CD14-positive monocyte (primary cell): Measurements from ENCODE around the gene CBX2. TPM values are rescaled to one million over a fixed set of nuclear protein-coding genes. Genes with fewer than 3 reads are reported as not detected.

Source experiments
- DNase-seq, 3 donors: peaks; one replicate each; pipeline ENCODE4 v3.0.0-alpha.2; 2011 to 2022
- H2AFZ ChIP-seq: 2 replicates; pipeline ENCODE4 v1.6.0; 2012; ENCODE audit warnings: mild to moderate bottlenecking, low read depth, low read length, inconsistent platforms; ENCODE audit not compliant: insufficient read depth, poor library complexity, severe bottlenecking
- H3K27ac ChIP-seq, 2 donors: 1 replicate in 1 of 2; 2 replicates in 1 of 2; pipeline ENCODE4 v1.5.1; 2012 to 2013; ENCODE audit warnings: low read length in 2 of 2, control low read depth in 1 of 2, inconsistent platforms in 1 of 2, low read depth in 1 of 2, mild to moderate bottlenecking in 1 of 2
- H3K27me3 ChIP-seq, 2 donors: one replicate each; pipeline versions ENCODE4 v1.6.0 to v1.6.1; 2011 to 2013; ENCODE audit warnings: low read length in 2 of 2; ENCODE audit not compliant: control insufficient read depth in 2 of 2, insufficient read depth in 2 of 2
- H3K36me3 ChIP-seq, 2 donors: replicated peaks in 1 of 2; 1 replicate in 1 of 2; 2 replicates in 1 of 2; pipeline versions ENCODE4 v1.5.1 to v1.6.1; 2012 to 2013; ENCODE audit warnings: low read length in 2 of 2, control low read depth in 1 of 2, inconsistent platforms in 1 of 2, mild to moderate bottlenecking in 1 of 2; ENCODE audit not compliant: insufficient read depth in 2 of 2, control insufficient read depth in 1 of 2
- H3K4me1 ChIP-seq, 2 donors: 1 replicate in 1 of 2; 2 replicates in 1 of 2; pipeline versions ENCODE4 v1.5.1 to v1.6.1; 2012 to 2013; ENCODE audit warnings: low read length in 2 of 2, control low read depth in 1 of 2, inconsistent platforms in 1 of 2, mild to moderate bottlenecking in 1 of 2, moderate library complexity in 1 of 2; ENCODE audit not compliant: insufficient read depth in 2 of 2, control insufficient read depth in 1 of 2
- H3K4me2 ChIP-seq: replicated peaks from 2 replicates; pipeline ENCODE3; 2012; ENCODE audit warnings: low read length, moderate library complexity, mild to moderate bottlenecking; ENCODE audit not compliant: poor library complexity, severe bottlenecking; ENCODE audit errors: extremely low read depth
- H3K4me3 ChIP-seq, 3 experiments: fragments of 200-600 bp in 1 of 3; sonication (generic) in 1 of 3; replicated peaks in 1 of 3; 1 replicate in 2 of 3; 2 replicates in 1 of 3; pipeline ENCODE4 v1.5.1; 2011 to 2013; ENCODE audit warnings: low read length in 3 of 3, mild to moderate bottlenecking in 3 of 3, control low read depth in 2 of 3, low read depth in 2 of 3, inconsistent platforms in 1 of 3, moderate library complexity in 1 of 3
- H3K79me2 ChIP-seq: 2 replicates; pipeline ENCODE4 v1.6.0; 2012; ENCODE audit warnings: mild to moderate bottlenecking, control low read depth, inconsistent platforms, low read length, moderate library complexity; ENCODE audit not compliant: insufficient read depth
- H3K9ac ChIP-seq: 2 replicates; pipeline ENCODE4 v1.6.0; 2017; ENCODE audit warnings: low read length, mild to moderate bottlenecking; ENCODE audit not compliant: insufficient read depth, poor library complexity, severe bottlenecking
- H3K9me3 ChIP-seq, 2 donors: replicated peaks in 1 of 2; 1 replicate in 1 of 2; 2 replicates in 1 of 2; pipeline versions ENCODE4 v1.5.1 to v1.6.1; 2012 to 2013; ENCODE audit warnings: low read length in 2 of 2, control low read depth in 1 of 2; ENCODE audit not compliant: control insufficient read depth in 1 of 2, insufficient read depth in 1 of 2
- H4K20me1 ChIP-seq: 2 replicates; pipeline ENCODE4 v1.6.0; 2012; ENCODE audit warnings: mild to moderate bottlenecking, low read length, control low read depth, moderate library complexity; ENCODE audit not compliant: insufficient read depth
- H3K27ac Mint-ChIP-seq, 7 donors: one replicate each; pipeline ENCODE4 v1.8.0; 2020; ENCODE audit warnings: mild to moderate bottlenecking in 7 of 7, mixed read lengths in 7 of 7, moderate library complexity in 6 of 7, inconsistent platforms in 2 of 7
- H3K27me3 Mint-ChIP-seq, 3 donors: one replicate each; pipeline ENCODE4 v1.8.0; 2021 to 2022; ENCODE audit warnings: low read depth in 3 of 3, mild to moderate bottlenecking in 3 of 3, mixed read lengths in 3 of 3, moderate library complexity in 3 of 3, inconsistent platforms in 1 of 3
- H3K36me3 Mint-ChIP-seq, 2 donors: one replicate each; pipeline ENCODE4 v1.8.0; 2020; ENCODE audit warnings: mixed read lengths in 2 of 2, inconsistent platforms in 1 of 2, mild to moderate bottlenecking in 1 of 2
- H3K4me1 Mint-ChIP-seq: one replicate; pipeline ENCODE4 v1.8.0; 2020; ENCODE audit warnings: mild to moderate bottlenecking, mixed read lengths
- H3K4me3 Mint-ChIP-seq, 2 donors: one replicate each; pipeline ENCODE4 v1.8.0; 2020; ENCODE audit warnings: mild to moderate bottlenecking in 2 of 2, mixed read lengths in 2 of 2, moderate library complexity in 1 of 2
- H3K9me3 Mint-ChIP-seq, 7 donors: one replicate each; pipeline ENCODE4 v1.8.0; 2020 to 2022; ENCODE audit warnings: mixed read lengths in 7 of 7, mild to moderate bottlenecking in 6 of 7, moderate library complexity in 6 of 7, inconsistent platforms in 2 of 7
- WGBS: methylation state at CpG from one replicate; pipeline ENCODE4 v1.1.5; 2013; ENCODE audit warnings: missing lambda C conversion rate; ENCODE audit not compliant: insufficient coverage; 5-methylcytosine and 5-hydroxymethylcytosine counted together
- intact Hi-C, 2 donors: fragments of 100-400 bp; cut with micrococcal nuclease; formaldehyde crosslinking; loops; one replicate each; pipeline versions ENCODE4 v1.15.0 to v1.15.1; 2023
- polyA plus RNA-seq, 3 donors: library from polyadenylated mRNA; depleted of rRNA in 1 of 3; unstranded in 2 of 3; stranded (reverse) in 1 of 3; fragments of 300-500 nt in 2 of 3; fragments of >200 nt in 1 of 3; fragmentation: Illumina TruSeq in 2 of 3; gene quantifications; 1 replicate in 2 of 3; 2 replicates in 1 of 3; pipeline ENCODE4 v1.2.3, GENCODE V29; 2012 to 2021
- TF ChIP-seq, protein P1 (sequence below): fragments of 200-600 bp; IDR thresholded peaks from one replicate; pipeline ENCODE4 v1.8.0; 2022; ENCODE audit warnings: antibody characterized with exemption, mild to moderate bottlenecking

Gene CBX2
- polyA plus RNA-seq, 3 donors, result 0.09 to 0.95 TPM; not detected in 1

DNA sequence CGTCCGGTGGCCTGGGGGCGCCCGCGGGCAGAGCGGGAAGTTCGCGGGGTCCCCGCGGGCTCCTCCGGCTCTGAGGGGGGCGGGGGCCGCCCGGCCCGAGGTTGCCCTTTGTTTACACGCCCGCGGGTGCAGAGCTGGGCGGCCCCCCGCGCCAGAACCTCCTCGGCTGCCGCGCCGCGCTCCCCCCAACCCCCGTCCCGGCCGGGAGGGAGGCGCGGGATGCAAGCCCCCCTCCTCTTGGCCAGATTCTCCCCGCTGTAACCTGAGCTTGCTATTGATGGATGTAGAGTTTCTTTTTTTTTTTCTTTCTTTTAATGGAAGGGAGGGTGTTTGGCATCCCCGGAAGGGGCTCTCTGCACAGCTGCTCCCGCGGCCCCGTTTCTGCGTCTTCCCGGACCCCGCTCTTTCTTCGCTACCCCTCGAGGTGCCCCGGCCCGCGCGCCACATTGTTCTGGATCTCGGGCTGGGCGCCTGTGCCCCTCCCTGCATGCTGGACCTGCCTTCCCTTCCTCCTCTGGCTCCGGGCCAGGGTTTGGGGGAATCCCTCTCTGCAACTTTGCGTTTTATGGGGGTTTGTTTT, 646 bp downstream of the CBX2 start:
- no peak for DNase-seq
- Histone ChIP-seq H3K9ac (peak overlapping the region; percentile 58), H3K4me3 (peak overlapping the region; percentile 30 to 76 (median 54)), H3K4me1 (peaks cover 28 to 32% of the 10 kb centered on the region in 2 donors), H3K9me3 (no peaks in the 10 kb centered on the region), H3K79me2 (no peaks in the 10 kb centered on the region), H3K27me3 (peaks cover 16 to 76% of the 10 kb centered on the region in 2 donors), H3K36me3 (no peaks in the 10 kb centered on the region), H3K27ac (no peak overlapping the region), H2AFZ (peak overlapping the region; percentile 85), H4K20me1 (no peaks in the 10 kb centered on the region), H3K4me2 (peak overlapping the region; percentile 92)
- peaks cover 37% of the 10 kb centered on the region for H3K4me1 Mint-ChIP-seq
- 0% methylated on average over 31 of the region's 49 CpGs for WGBS
- intact Hi-C loops, result no loop called here
- H3K9me3 Mint-ChIP-seq, result peaks cover 0 to 8% (median 3%) of the 10 kb centered on the region in 7 donors
- H3K27ac Mint-ChIP-seq, result peak overlapping the region in 2 of 7 donors; percentile 24 to 67
- H3K4me3 Mint-ChIP-seq, result peak overlapping the region; percentile 81 to 94
- peaks cover 57 to 85% (median 70%) of the 10 kb centered on the region in 3 donors for H3K27me3 Mint-ChIP-seq
- TF ChIP-seq, protein P1, sequence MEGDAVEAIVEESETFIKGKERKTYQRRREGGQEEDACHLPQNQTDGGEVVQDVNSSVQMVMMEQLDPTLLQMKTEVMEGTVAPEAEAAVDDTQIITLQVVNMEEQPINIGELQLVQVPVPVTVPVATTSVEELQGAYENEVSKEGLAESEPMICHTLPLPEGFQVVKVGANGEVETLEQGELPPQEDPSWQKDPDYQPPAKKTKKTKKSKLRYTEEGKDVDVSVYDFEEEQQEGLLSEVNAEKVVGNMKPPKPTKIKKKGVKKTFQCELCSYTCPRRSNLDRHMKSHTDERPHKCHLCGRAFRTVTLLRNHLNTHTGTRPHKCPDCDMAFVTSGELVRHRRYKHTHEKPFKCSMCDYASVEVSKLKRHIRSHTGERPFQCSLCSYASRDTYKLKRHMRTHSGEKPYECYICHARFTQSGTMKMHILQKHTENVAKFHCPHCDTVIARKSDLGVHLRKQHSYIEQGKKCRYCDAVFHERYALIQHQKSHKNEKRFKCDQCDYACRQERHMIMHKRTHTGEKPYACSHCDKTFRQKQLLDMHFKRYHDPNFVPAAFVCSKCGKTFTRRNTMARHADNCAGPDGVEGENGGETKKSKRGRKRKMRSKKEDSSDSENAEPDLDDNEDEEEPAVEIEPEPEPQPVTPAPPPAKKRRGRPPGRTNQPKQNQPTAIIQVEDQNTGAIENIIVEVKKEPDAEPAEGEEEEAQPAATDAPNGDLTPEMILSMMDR, result no peak
- peaks cover 8 to 11% of the 10 kb centered on the region in 2 donors for H3K36me3 Mint-ChIP-seq

DNA sequence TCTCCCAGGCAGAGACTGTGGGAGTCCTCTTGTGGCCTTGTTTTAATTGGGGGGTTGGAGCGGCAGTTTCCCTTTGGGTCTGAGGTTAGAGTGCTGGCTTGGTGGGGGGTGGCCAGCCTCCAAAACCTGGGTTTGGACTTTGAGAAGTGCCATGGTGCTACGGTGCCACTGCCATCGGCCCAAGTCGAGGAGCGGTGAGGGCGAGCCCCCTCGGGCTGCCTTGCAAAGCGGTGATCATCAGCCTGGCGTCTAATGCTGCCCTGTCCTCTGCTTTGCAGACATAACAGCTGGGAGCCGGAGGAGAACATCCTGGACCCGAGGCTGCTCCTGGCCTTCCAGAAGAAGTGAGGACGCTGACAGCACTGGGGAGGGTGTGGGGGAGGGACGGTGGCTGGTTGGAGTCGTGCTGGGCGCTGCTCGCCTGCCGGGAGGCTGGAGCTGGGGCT, 1.2 kb downstream of the CBX2 start:
- peak overlapping the region in 2 of 3 experiments; percentile 30 to 76 for H3K4me3 ChIP-seq
- no peaks in the 10 kb centered on the region for H3K36me3 ChIP-seq
- no peaks in the 10 kb centered on the region for H3K79me2 ChIP-seq
- WGBS, result 12% methylated on average over 11 of the region's 17 CpGs
- intact Hi-C loops, result no loop called here
- peak overlapping the region; percentile 85 for H2AFZ ChIP-seq
- H3K4me1 Mint-ChIP-seq, result peaks cover 37% of the 10 kb centered on the region
- peak overlapping the region; percentile 81 to 94 for H3K4me3 Mint-ChIP-seq
- H3K27me3 Mint-ChIP-seq, result peaks cover 52 to 80% (median 65%) of the 10 kb centered on the region in 3 donors
- H3K9me3 Mint-ChIP-seq, result peaks cover 0 to 6% (median 3%) of the 10 kb centered on the region in 7 donors
- no peak overlapping the region for H3K27ac Mint-ChIP-seq
- no peak overlapping the region for H3K27ac ChIP-seq
- H3K36me3 Mint-ChIP-seq, result peaks cover 8 to 12% of the 10 kb centered on the region in 2 donors
- H3K4me2 ChIP-seq, result peak overlapping the region; percentile 92
- H3K9me3 ChIP-seq, result no peaks in the 10 kb centered on the region
- peaks cover 28 to 32% of the 10 kb centered on the region in 2 donors for H3K4me1 ChIP-seq
- DNase-seq, result no peak
- TF ChIP-seq, protein P1, result no peak
- H4K20me1 ChIP-seq, result no peaks in the 10 kb centered on the region
- no peak overlapping the region for H3K9ac ChIP-seq
- peaks cover 16 to 70% of the 10 kb centered on the region in 2 donors for H3K27me3 ChIP-seq
